ENCODE data around the gene EXOC8. TPM values are rescaled to one million over a fixed set of nuclear protein-coding genes. Genes with fewer than 3 reads are reported as not detected.

EXOC8 gene
- total RNA-seq, 1 donor from 2014 or later, result 20.6 TPM

GRCh38 chr1:231322880-231323530 lies 14.6 kb downstream of the EXOC8 start:
- Histone ChIP-seq H3K36me3 (no peaks in the 10 kb centered on the region), H3K4me3 (no peak overlapping the region), H3K4me1 (no peaks in the 10 kb centered on the region), H3K27ac (no peak overlapping the region), H3K27me3 (ENCODE audit: low read depth) (no peaks in the 10 kb centered on the region), H3K9me3 (no peaks in the 10 kb centered on the region)
- DNase-seq (no peak), ATAC-seq (no peak)
- intact Hi-C loops (cut with DNase I), result no loop called here
- no peak for TF ChIP-seq CTCF (IDR thresholded peaks at IDR 0.05)

- no peak for TF ChIP-seq CTCF (IDR thresholded peaks at IDR 0.05)
- H3K9me3 ChIP-seq, result no peaks in the 10 kb centered on the region
- H3K27ac ChIP-seq, result no peak overlapping the region
- ATAC-seq (no peak), DNase-seq (no peak)
- H3K27me3 ChIP-seq (ENCODE audit: low read depth), result no peaks in the 10 kb centered on the region
- no peaks in the 10 kb centered on the region for H3K36me3 ChIP-seq
- H3K4me1 ChIP-seq, result no peaks in the 10 kb centered on the region
- H3K4me3 ChIP-seq, result no peak overlapping the region
- intact Hi-C loops (cut with DNase I), result no loop called here
Measured at GRCh38 chr1:231319080-231319479, 18.6 kb downstream of the EXOC8 start.

GRCh38 chr1:231318568-231318967 lies 19.1 kb downstream of the EXOC8 start:
- Histone ChIP-seq H3K4me1 (no peaks in the 10 kb centered on the region), H3K36me3 (no peaks in the 10 kb centered on the region), H3K27me3 (ENCODE audit: low read depth) (no peaks in the 10 kb centered on the region), H3K9me3 (no peaks in the 10 kb centered on the region), H3K4me3 (no peak overlapping the region), H3K27ac (no peak overlapping the region)
- no peak for ATAC-seq
- TF ChIP-seq CTCF (IDR thresholded peaks at IDR 0.05), result no peak
- intact Hi-C loops (cut with DNase I), result no loop called here
- no peak for DNase-seq

- DNase-seq, result no peak
- Histone ChIP-seq H3K9me3 (no peaks in the 10 kb centered on the region), H3K27ac (no peak overlapping the region), H3K36me3 (no peaks in the 10 kb centered on the region), H3K4me3 (no peak overlapping the region), H3K4me1 (no peaks in the 10 kb centered on the region), H3K27me3 (ENCODE audit: low read depth) (no peaks in the 10 kb centered on the region)
- no peak for ATAC-seq
- no peak for TF ChIP-seq CTCF (IDR thresholded peaks at IDR 0.05)
- intact Hi-C loops (cut with DNase I), result no loop called here
Measured at GRCh38 chr1:231318015-231318355, 19.7 kb downstream of the EXOC8 start.

- H3K27ac ChIP-seq, result no peak overlapping the region
- H3K27me3 ChIP-seq (ENCODE audit: low read depth), result no peaks in the 10 kb centered on the region
- H3K36me3 ChIP-seq, result no peaks in the 10 kb centered on the region
- no peaks in the 10 kb centered on the region for H3K4me1 ChIP-seq
- no peaks in the 10 kb centered on the region for H3K9me3 ChIP-seq
- H3K4me3 ChIP-seq, result no peak overlapping the region
- intact Hi-C loops (cut with DNase I), result no loop called here
- DNase-seq, result no peak
- ATAC-seq, result no peak
- TF ChIP-seq CTCF (IDR thresholded peaks at IDR 0.05), result no peak
Measured at GRCh38 chr1:231317306-231318014, 20.2 kb downstream of the EXOC8 start.
